ENCODE results near the gene TEX53. TPM values are rescaled to one million over a fixed set of nuclear protein-coding genes. Genes with fewer than 3 reads are reported as not detected.

TEX53 gene
- total RNA-seq, 1 donor from 2014 or later: not detected

Small RNAs within 50 kb of the gene (small RNA-seq; reads per million reads assigned to genes)
- not detected for gene RF00019 (ENCODE audit: low replicate concordance)

Other genes with a start within 250 kb of the TEX53 start
- 4.2 TPM for gene WHRN, start 152.3 kb downstream of the TEX53 start, total RNA-seq
- 130 TPM for gene ATP6V1G1, start 70.0 kb downstream of the TEX53 start, total RNA-seq
- 4.6 TPM for gene TMEM268, start 46.5 kb downstream of the TEX53 start, total RNA-seq
- gene TEX48, start 24.4 kb upstream of the TEX53 start, total RNA-seq: not detected
- 1.8 TPM for gene TNFSF15, start 148.2 kb upstream of the TEX53 start, total RNA-seq

Measured in tongue (tissue), 2 donors.